Measurements from ENCODE around the gene TMEM106B.

Gene TMEM106B

DNA sequence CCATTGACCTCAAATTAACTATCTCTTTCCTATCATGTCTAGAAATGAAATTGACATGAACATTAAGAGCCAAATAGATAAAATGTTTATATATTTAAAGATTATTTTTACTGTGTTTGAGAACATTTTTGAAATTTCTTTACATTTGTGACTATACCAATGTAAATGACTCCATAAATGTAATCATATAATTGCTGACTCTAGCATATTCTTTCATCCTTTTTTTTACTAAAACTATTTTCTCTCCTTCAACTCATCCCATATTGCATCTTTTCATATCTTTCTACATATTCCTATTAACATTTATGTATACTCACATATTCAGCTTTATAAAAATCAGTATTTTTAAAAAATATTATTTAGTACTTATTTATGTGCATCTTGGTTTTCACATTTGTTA lies 16.9 kb downstream of the TMEM106B start:
- DNase-seq (ENCODE audit: low read depth), result no peak

DNA sequence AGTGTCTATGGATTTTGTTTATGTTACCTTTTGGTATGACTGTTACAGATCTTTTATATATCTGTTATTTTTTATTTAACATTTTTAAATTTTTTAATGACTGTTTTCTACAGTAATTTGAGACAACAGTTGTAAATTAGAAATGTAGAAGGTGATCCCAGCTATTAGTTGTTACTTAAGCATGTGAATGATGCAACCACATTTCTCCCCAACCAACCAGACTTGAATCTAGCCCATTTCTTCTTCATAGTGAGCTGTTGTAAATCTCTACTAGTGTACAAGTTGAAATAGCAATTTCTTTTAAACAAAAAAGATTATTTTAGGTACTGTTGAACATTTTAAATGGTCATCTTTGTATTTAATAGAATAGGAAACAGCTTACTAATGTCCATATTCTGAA lies 18.0 kb downstream of the TMEM106B start:
- DNase-seq (ENCODE audit: low read depth), result no peak

DNA sequence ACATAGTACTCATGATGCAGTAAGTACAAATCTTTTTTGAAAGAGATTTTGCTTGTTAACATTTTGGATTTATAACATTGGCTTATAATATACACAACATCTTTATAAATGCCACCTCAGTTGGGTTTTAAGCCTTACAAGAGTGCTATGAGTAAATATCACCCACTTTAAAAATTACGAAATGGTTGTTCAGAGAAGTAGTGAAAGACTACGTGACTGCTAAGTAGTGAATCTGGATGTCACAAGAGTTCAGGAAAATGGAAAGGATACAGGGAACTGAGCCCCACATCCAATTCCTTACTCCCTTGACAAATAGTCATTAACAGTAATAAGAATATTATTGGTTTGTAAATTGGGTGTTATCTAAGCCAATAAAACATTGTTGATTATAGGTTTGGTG lies 20.0 kb downstream of the TMEM106B start:
- DNase-seq (ENCODE audit: low read depth), result no peak

DNA sequence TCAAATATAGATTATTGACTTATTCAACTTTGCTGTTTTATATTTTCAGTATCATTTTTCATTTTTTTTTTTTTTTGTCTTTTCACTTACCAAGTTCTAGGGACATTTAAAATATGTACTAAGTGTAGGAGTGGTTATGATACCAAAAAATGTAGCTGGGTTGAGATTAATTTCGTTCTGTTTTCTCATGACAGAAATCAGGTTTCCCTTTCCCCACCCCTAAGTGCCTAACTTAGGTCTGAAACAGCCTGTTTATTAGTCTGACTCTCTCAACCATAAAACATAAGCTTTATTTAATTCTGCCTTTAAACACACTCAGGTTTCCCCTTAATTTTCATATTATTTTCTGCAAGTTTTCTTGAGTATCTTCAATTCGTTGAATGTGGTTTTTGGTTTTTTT lies 22.1 kb downstream of the TMEM106B start:
- DNase-seq (ENCODE audit: low read depth), result no peak

DNA sequence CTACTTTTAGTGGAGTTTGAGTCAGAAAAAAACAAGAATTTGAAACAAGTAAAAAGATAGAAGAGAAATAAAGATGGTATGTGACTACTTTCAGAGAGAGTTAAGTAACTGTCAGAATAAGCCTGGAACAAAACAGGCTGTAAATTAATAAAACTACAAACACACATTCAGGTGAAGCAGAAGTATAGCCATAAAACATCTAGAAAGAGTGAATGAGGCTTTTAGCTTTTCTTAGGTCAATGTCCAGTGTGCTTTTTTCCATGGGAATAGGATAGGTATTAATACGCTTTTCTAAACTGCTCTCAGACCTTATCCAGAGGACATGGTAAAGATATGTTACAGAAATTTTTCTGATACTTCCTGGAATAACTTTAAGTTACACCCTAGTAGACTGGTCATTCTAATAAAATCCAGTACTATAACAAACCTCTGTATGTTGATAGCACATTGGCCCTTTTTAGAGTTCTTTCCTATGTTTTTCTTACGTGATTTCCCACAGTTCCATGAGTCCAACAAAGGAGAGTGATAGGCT lies 23.3 kb downstream of the TMEM106B start:
- no peak for DNase-seq (ENCODE audit: low read depth)

DNA sequence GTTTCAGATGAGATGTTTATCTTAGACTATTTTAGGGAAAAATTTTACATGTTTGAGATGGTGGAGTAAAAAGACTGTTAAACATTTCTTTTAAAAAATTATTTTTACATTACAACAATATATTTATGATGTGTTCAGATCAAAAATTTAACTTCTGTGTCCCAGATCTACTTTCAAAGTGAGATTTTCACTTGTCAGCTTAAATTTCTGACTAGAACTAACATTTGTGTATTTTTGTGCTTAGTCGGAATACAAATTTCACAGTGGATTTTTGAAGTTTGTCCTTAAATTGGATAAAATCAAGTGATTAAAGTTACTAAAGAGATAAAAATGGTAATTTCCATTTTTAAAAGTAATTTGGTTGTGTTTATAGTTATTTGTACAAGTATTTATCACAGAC lies 24.9 kb downstream of the TMEM106B start:
- DNase-seq (ENCODE audit: low read depth), result no peak

DNA sequence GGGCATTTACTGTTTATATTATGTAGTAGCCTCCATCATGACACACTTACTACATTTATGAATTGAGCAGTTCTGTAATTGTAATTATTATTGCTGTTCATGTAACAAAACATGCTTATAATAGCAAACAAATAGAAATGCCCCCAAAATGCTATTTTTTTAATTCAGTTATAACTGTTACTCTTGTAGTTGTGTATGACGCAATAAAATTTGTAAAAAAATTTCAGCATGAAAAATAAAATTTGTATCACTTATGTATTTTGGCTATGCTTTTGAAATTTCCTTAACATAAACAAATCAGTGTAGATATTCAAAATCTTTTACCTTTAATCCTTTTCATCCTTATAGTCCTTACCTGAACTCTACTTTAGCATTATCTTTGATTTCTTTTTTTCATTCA lies 25.9 kb downstream of the TMEM106B start:
- no peak for DNase-seq (ENCODE audit: low read depth)

DNA sequence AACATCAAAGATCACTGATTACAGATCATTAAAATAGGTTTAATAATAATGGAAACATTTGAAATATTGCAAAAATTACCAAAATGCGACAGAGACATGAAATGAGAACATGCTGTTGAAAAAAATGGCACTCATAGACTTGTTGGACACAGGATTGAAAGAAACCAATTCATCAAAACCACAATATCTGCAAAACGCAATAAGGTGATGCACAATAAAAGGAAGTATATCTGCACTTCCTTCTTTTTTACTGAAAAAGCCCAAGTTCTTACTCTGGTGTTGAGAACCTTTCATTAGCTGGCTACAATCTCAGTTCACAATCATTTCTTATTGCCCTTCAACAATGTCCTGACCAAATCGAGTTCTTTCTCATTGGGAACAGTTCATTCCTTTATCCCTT lies 28.7 kb downstream of the TMEM106B start:
- no peak for DNase-seq (ENCODE audit: low read depth)

DNA sequence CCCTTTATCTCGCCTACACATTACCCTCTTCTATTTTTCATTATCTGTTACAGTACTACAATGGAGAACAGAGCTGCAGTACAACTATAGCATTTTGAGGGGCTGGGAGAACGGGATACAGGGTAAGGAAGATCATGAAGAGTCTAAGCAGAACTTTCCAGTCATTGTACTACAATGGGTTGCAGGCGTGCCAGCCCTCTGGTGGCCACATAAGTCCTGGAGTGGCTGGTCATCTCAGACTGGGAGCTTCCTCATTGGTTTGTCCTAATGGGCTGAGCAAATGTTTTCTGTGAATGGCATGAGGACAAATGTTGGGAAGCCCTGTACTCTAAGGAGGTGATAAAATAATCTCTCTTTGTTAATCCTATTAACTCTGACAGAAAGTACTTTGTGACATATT lies 33.0 kb downstream of the TMEM106B start:
- no peak for DNase-seq (ENCODE audit: low read depth)

DNA sequence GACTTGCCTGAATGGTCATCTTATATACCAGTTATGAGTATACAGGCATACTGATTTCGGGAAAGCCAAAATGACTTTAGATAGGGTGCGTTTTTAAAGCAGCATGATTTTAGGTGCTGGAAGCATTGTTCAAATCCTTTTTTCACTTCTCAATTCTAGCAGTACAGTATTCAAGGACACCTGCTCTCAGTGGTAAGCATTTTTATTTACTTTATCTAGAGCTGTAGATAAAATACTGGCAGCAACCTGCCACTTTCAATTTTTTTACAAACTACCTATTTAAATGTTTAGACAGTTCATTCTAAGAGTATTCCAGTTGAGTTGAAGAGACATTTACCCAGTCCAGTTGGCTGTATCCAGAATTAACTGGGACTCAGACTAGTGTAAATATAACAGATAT lies 33.6 kb downstream of the TMEM106B start:
- no peak for DNase-seq (ENCODE audit: low read depth)

DNA sequence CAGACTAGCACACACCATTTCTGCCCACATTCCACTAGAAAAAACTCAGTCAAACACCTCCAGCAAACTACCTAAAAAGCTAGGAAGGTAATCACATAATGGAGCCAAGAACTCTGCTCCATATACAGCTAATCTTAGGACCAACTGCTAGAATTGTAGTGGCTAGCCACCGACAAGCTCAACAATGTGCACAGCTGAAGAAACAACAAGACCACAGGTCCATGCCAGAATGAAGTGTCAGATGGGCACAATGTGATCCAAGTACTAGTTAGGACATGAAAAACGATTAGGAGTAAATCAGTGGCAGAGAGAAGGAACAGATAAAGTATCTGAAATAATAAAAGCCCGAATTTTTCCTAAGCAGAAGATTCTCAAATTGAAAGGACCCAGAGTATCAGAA lies 38.6 kb downstream of the TMEM106B start:
- DNase-seq (ENCODE audit: low read depth), result no peak

DNA sequence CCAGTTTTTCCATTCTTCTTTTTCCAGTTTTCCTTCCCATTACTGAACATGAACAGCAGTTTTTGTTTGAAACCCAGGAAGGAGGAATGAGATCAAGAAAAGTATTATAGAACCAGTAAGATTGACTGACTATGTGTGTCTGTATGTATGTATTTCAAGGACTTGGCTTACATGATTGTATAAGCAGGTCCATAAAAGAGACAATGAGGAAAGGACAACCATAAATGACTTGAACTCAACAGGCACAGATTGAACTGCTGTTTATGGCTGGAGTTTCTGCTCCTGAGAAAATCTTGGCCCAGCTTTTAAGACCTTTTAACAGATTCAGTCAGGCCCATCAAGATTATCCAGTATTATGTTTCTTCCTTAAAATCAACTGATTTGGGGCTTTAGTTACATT lies 39.1 kb downstream of the TMEM106B start:
- DNase-seq (ENCODE audit: low read depth), result no peak

DNA sequence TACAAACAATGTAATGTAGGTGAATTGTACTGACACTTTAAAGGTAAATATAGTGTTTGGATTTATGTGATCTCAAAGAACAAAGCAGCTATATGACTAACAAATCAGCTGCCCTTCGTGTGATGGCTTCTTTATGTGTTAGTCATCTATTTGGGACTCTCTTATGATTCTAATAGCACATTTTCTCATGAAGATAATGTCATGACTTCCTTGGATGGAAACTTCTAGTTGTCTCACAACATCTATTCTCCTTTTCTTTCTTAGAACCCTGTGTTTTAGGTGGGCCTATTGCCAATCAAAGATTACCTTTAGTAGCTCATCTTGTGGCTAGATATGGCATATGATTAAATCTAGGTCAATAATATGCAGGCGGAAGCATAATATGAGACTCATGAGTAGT lies 45.0 kb downstream of the TMEM106B start:
- peak; percentile 24 for DNase-seq (ENCODE audit: low read depth)

DNA sequence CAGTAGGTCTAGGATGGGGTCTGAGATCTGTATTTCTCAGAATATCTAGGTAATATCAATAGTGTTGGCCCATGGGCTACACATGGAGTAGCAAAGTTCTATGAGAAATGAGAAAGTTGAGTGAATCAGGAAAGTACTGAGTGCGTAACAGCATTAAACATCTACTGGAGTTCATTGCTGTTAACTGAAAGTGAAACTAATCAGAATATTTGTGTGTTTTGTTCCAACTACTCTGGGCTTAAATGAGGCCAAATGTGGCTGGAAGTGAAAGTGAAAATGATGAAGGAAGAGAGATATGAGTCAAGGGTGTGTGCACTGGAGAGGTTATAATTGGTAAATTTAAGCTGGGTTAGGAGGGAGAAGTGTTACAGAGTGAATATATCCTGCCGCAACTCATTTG lies 46.5 kb downstream of the TMEM106B start:
- DNase-seq (ENCODE audit: low read depth), result peak; percentile 18

DNA sequence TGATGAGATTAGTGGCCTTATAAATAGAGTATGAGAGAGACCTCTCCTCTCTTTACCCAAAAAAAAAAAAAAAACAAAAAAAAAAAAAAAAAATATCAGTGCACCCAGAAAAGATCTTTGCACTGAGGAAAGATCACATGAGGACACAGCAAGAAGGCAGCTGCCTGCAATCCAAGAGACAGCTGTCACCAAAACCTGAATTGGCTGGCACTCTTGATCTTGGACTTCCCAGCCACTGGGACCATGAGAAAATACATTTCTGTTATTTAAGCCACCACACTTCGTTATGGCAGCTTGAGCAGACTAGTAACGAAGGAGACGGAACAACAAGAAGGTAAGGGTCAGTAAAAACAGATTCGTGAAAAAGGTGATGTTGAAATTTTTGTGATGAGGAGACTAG lies 47.0 kb downstream of the TMEM106B start:
- DNase-seq (ENCODE audit: low read depth), result no peak

DNA sequence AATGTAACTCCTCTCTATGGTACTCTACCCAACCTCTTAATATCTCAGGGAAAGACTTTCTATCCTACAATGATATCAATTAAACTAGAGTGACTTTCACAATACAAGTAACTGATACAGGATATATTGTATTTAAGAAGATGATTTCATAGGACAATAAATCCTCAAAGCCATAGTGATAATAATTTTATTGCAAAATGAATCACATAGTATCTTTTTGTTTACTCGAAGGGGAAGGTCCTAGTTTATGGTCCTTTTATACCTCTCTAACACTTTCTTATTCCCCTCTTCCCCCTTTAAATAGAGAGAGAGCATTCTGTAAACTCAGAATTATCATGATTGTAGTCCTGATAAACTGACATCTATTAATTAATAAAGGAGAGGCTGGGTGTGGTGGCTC lies 56.4 kb downstream of the TMEM106B start:
- DNase-seq (ENCODE audit: low read depth), result no peak

DNA sequence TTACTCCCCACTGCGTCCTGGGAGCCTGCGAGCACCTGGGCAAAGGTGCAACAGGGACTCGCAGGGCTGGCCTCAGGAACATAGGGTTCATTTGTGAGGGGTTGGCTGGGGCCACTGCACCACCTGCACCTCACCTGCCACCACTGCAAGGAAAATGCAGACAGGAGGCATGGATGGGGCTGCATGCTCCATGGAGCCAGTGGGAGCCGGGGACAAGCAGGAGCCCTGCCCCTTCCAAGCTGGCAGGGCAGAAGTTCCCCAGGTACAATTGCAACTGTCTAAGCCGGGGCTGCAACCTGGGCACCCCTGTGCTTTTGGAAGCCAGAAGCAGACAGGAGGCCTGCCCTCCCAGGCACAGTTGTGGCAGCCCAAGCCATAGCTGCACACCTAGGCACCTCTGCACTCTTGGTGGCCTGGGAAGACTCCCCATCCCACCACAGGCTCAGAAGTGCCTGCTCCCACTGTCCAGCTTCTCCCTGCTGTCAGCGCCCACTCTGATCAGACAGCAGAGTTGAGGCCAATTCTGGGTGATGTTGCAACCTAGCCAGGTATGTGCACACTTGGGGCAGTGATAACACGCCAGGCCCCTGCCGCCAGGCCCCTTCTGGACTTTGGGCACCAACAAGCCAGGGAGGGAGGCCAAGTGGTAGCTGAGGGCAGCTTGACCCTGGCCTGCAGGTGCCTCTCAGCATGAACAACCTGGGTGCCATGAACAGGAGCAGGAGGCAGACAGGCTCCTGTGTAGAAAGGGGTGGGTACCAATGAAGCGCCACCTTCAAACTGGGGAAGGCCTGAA lies 58.2 kb downstream of the TMEM106B start:
- no peak for DNase-seq (ENCODE audit: low read depth)

DNA sequence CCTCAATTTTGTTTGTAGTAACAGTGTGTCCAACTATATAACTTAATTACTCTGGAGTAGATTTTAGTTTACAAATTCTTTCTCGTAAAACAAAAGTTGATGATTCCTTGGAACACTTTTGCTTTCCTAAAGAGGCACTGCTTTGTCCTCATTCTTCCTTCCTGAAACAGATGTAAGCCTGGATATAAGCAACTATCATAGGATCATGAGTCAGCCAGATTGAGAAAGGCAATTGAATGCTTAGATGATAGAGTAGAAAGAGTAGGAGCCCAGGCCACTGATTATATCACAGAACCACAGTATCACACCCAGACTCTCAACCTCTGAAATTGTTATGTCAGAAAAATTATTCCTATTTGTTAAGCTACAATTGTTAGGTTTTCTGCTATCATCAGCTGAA lies 69.9 kb downstream of the TMEM106B start:
- no peak for DNase-seq (ENCODE audit: low read depth)

DNA sequence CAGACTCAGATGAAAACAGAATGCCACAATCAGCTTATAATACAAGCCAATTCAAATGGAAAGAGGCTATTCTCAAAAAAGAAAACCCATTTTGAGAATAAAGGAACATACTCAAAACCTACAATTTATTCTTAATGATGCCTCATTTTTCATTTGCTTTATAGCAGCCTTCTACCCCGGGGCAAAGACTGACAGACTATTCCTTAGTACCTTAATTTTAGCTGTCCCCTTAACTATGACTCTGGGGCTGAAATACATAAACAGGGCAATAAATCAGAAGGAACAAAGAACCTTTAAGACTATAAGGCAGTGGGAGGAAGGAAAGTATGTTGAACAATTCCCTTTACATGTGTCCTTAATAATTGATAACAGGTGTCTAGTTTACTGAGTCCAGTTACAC lies 76.8 kb downstream of the TMEM106B start:
- no peak for DNase-seq (ENCODE audit: low read depth)

DNA sequence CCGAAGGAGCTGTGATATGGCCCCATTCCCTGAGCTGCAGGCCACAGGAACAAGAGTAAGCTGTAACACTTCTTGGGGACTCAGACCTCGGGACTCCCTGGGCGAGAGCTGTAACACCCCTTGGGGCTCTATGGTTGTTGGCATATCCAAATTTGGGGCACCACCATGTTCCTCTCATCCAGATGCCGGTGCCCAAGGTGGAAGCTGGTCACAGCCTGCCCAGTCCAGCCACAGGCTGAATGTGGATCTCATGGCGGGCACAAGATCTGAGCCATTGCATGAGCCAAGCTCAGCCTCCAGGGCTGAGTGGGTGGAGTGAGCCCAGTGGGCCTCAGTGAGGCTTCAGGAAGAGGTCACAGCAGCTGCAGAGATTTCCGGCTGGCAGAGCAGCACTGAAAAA lies 78.9 kb downstream of the TMEM106B start:
- no peak for DNase-seq (ENCODE audit: low read depth)

DNA sequence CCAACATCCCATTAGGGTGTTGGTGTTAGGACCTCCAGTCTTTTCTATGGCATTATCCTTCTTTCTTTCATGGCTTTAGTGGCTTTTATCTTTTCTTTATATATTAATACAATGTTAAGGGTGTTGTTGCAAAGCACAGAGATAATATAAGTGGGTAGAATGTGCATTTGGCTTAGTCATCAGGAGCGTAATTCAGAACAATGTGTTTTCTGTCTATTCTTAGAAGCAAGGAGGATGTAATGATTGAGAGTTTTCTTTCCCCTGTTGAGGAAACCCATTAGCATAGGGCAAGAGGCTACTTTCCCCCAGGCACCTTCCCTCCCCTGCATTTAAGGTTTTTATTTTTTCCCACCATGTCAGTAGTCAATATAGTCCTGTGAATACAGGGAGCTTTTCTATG lies 79.7 kb downstream of the TMEM106B start:
- no peak for DNase-seq (ENCODE audit: low read depth)

DNA sequence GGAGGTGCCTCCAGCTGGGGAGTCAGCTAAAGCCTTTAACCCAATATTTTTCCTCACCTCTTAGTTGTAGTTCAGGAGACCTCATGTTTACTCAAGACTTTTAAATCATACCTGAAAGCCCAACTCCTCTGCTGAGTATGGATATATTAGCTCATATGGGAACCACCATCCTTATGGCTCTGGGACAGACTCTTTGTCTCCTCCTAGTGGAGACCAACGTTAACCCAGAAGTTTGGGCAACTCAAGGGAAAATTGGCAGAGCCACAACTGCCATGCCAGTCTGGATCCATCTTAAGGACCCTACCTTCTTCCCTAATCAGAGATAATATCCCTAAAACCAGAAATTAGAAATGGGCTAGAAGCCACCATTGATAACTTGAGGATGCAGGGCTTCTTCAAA lies 80.8 kb downstream of the TMEM106B start:
- DNase-seq (ENCODE audit: low read depth), result no peak
